ENCODE measurements around the gene RRP15.
A peak's percentile ranks its signal among the peaks of the same experiment; 100 is the strongest.

Gene RRP15

GRCh38 chr1:218328769-218329168 is 43.7 kb downstream of the RRP15 start:
- TF ChIP-seq, protein P1, sequence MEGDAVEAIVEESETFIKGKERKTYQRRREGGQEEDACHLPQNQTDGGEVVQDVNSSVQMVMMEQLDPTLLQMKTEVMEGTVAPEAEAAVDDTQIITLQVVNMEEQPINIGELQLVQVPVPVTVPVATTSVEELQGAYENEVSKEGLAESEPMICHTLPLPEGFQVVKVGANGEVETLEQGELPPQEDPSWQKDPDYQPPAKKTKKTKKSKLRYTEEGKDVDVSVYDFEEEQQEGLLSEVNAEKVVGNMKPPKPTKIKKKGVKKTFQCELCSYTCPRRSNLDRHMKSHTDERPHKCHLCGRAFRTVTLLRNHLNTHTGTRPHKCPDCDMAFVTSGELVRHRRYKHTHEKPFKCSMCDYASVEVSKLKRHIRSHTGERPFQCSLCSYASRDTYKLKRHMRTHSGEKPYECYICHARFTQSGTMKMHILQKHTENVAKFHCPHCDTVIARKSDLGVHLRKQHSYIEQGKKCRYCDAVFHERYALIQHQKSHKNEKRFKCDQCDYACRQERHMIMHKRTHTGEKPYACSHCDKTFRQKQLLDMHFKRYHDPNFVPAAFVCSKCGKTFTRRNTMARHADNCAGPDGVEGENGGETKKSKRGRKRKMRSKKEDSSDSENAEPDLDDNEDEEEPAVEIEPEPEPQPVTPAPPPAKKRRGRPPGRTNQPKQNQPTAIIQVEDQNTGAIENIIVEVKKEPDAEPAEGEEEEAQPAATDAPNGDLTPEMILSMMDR (IDR thresholded peaks at IDR 0.05): no peak

DNA sequence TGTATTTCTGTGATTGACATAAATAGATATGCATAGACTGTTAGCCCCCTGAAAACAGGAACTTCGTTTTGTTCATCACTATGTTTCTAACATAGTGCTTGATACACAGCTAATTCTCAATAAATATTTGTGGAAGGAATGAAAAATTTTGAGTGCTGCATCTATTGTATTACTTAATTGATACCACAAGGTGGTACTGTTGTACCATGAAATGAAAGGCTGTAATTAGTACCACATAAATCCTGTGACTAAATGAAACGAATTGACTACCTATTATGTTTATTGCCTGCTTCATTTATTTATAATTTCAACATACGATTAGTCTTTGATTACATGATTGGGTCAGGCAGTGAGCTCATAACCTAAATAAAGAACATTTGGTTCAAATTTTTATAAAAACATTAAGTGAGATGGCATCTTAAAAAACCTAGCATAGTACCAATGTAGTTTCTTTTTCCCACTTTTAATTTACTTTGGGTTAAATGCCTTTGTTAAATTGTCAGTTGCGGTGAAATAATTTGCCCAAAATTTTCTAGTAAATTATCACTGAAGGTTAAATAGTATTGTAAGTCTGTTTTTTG is 45.0 kb downstream of the RRP15 start:
- TF ChIP-seq, protein P1 (IDR thresholded peaks at IDR 0.05): peak; percentile 73

DNA sequence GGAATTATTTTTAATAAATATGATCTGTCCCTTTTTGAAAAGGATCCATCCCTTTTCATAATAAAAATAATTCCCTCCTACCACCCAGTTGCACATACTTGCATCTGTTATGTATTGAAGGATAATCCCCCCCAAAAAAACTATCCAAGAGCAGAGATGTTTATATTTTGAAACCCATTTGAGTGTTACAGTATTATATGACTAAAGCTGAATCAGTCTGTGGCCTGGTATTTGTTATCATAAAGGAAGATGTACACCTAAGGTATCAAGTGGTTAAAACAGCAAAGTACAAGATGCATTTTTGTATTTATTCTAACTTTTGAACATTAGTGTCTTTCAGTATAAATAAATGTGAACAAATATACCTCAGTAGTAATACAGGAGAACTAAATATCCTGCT is 47.3 kb downstream of the RRP15 start:
- TF ChIP-seq, protein P1 (IDR thresholded peaks at IDR 0.05): no peak

GRCh38 chr1:218336328-218336727 is 51.2 kb downstream of the RRP15 start:
- TF ChIP-seq, protein P1 (IDR thresholded peaks at IDR 0.05): no peak

GRCh38 chr1:218339267-218339831 is 54.3 kb downstream of the RRP15 start:
- TF ChIP-seq, protein P1 (IDR thresholded peaks at IDR 0.05): peak; percentile 89

DNA sequence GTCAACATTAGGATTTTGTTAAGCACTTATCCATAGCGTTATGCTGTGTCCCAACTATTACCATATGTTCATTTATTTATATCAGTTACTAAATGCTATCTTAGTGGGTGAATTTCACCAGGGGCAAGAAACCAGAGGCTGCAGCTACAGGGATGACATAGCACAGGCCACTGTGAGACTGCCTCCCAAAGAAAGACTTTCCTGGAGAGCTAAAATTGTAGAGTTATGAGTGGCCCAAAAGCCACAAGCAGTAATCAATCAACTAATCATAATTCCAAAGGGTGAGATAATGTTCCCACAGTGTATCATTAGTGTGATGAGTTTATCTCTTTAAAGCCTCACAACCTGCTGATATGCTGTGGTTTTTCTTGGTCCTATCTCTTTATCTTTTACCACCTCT is 56.2 kb downstream of the RRP15 start:
- TF ChIP-seq, protein P1 (IDR thresholded peaks at IDR 0.05): no peak

GRCh38 chr1:218342091-218342490 is 57.0 kb downstream of the RRP15 start:
- TF ChIP-seq, protein P1 (IDR thresholded peaks at IDR 0.05): no peak
